ENCODE data around the gene TMEM150C. TPM values are rescaled to one million over a fixed set of nuclear protein-coding genes. Genes with fewer than 3 reads are reported as not detected.

Gene TMEM150C
- total and polyA plus RNA-seq, 2 of the 4 experiments (the other 2 are of a cell fraction): 0.10 to 0.36 TPM

GRCh38 chr4:82450966-82451755 is 110.6 kb downstream of the TMEM150C start:
- Histone ChIP-seq H3K36me3 (ENCODE audit: control insufficient read depth, insufficient read depth, low read length) (peaks cover 20% of the 10 kb centered on the region), H3K4me2 (ENCODE audit: low read depth, low read length) (no peak overlapping the region), H3K14ac (replicated peaks; ENCODE audit: low read depth, low read length) (no peak overlapping the region), H3K9me1 (ENCODE audit: insufficient read depth, low read length) (no peaks in the 10 kb centered on the region), H3K23ac (ENCODE audit: low read depth, low read length) (no peak overlapping the region), H4K91ac (ENCODE audit: insufficient read depth, low read depth, low read length) (no peak overlapping the region), H3K27me3 (ENCODE audit: control insufficient read depth, insufficient read depth, low read length) (no peaks in the 10 kb centered on the region), H3K4me1 (ENCODE audit: control insufficient read depth, insufficient read depth, low read length) (no peaks in the 10 kb centered on the region), H2BK5ac (ENCODE audit: low read depth, low read length, poor library complexity, severe bottlenecking) (no peak overlapping the region), H3K4ac (ENCODE audit: low read depth, low read length) (no peak overlapping the region), H2BK20ac (ENCODE audit: low read depth, low read length) (no peak overlapping the region), H2AFZ (replicated peaks; ENCODE audit: low read length, poor library complexity) (no peak overlapping the region), H2AK5ac (ENCODE audit: low read depth, low read length) (no peak overlapping the region), H3K27ac (ENCODE audit: insufficient read depth, low read length) (no peak overlapping the region), H3K79me1 (ENCODE audit: low read depth in 1 of 2, low read length in 2 of 2) (peaks cover 25 to 37% of the 10 kb centered on the region in 2 experiments), H3K18ac (ENCODE audit: low read depth, low read length) (no peak overlapping the region), H3K9ac (ENCODE audit: low read depth, low read length) (no peak overlapping the region), H4K20me1 (ENCODE audit: insufficient read depth, low read length) (peaks cover 4% of the 10 kb centered on the region), H2BK15ac (ENCODE audit: low read depth, low read length) (no peak overlapping the region), H2BK120ac (ENCODE audit: low read depth, low read length) (no peak overlapping the region), H3K56ac (ENCODE audit: extremely low read depth, insufficient read depth, low read length) (no peak overlapping the region), H3K4me3 (ENCODE audit: insufficient read depth, low read depth, low read length) (no peak overlapping the region), H2AK9ac (replicated peaks; ENCODE audit: low read depth, low read length, poor library complexity) (no peak overlapping the region), H3K9me3 (ENCODE audit: control insufficient read depth, insufficient read depth, low read length) (no peaks in the 10 kb centered on the region), H4K5ac (ENCODE audit: low read depth, low read length) (no peak overlapping the region), H4K8ac (ENCODE audit: low read depth in 2 of 2, low read length in 2 of 2) (no peak overlapping the region)
- no peak for ATAC-seq (ENCODE audit: low read depth)
- no TSS peak for BruUV-seq (replicated peaks)
- dilution Hi-C loops (cut with HindIII; ENCODE audit: low sequenced_read_pairs, unreplicated experiment): no loop called here
- POLR2A ChIA-PET (ENCODE audit: unreplicated experiment): no interaction called here
- CTCF ChIA-PET: no interaction called here
- no peak for DNase-seq
- TF ChIP-seq ELK1 (IDR thresholded peaks at IDR 0.05; ENCODE audit: borderline replicate concordance, low read depth, low read length) (no peak), POLR2A (IDR thresholded peaks at IDR 0.05; ENCODE audit: low read depth, low read length) (no peak), BHLHE40 (IDR thresholded peaks at IDR 0.05; ENCODE audit: low read depth, low read length) (no peak), MXI1 (IDR thresholded peaks at IDR 0.05; ENCODE audit: borderline replicate concordance, low read depth, low read length) (no peak), RFX5 (IDR thresholded peaks at IDR 0.05; ENCODE audit: low read depth, low read length) (no peak), CTCF (conservative IDR thresholded peaks at IDR 0.05; ENCODE audit: low read depth, low read length) (no peak), MAFK (IDR thresholded peaks at IDR 0.05; ENCODE audit: low read depth, low read length) (no peak), CHD1 (IDR thresholded peaks at IDR 0.05; ENCODE audit: low read depth, low read length) (no peak), CEBPB (IDR thresholded peaks at IDR 0.05; ENCODE audit: low read depth, low read length) (no peak), NFE2L2 (IDR thresholded peaks at IDR 0.05; ENCODE audit: low read depth, low read length) (no peak), RAD21 (IDR thresholded peaks at IDR 0.05; ENCODE audit: low read length) (no peak), SMC3 (IDR thresholded peaks at IDR 0.05; ENCODE audit: low read depth, low read length) (no peak)
- in situ Hi-C loops (cut with MboI; ENCODE audit: low sequenced_read_pairs): no loop called here
- intact Hi-C loops (cut with micrococcal nuclease): no loop called here
- 77% methylated on average over 2 of the region's 13 CpGs; no CpG with 5 or more reads in 1 of the 2 experiments for WGBS, 2 experiments (ENCODE audit: extremely low coverage in 2 of 2, insufficient read length in 1 of 2)
